Hematopoietic multipotent progenitor cell treated with erythropoietin and hydrocortisone succinate and interleukin-3 and kit ligand, for 8 days (in vitro differentiated cells): Measurements from ENCODE around the gene NDUFAF8.
A peak's percentile ranks its signal among the peaks of the same experiment; 100 is the strongest.

Source experiments
- DNase-seq: peaks from one replicate; pipeline ENCODE4 v3.0.0-alpha.2; 2015

NDUFAF8 gene

GRCh38 chr17:81200695-81201580 is 38.2 kb upstream of the NDUFAF8 start:
- peak; percentile 92 for DNase-seq

- no peak for DNase-seq
Observed at GRCh38 chr17:81202318-81202717, 36.8 kb upstream of the NDUFAF8 start.

GRCh38 chr17:81203136-81203535 is 36.0 kb upstream of the NDUFAF8 start:
- no peak for DNase-seq

- no peak for DNase-seq
Observed at GRCh38 chr17:81204578-81204977, 34.5 kb upstream of the NDUFAF8 start.

GRCh38 chr17:81206166-81206565 is 33.0 kb upstream of the NDUFAF8 start:
- no peak for DNase-seq

GRCh38 chr17:81206657-81207056 is 32.5 kb upstream of the NDUFAF8 start:
- DNase-seq, result no peak

GRCh38 chr17:81207610-81208581 is 31.2 kb upstream of the NDUFAF8 start:
- peak; percentile 35 for DNase-seq

GRCh38 chr17:81208651-81209050 is 30.5 kb upstream of the NDUFAF8 start:
- DNase-seq, result no peak

- no peak for DNase-seq
Observed at GRCh38 chr17:81209141-81209540, 30.0 kb upstream of the NDUFAF8 start.

- DNase-seq, result no peak
Observed at GRCh38 chr17:81210466-81210865, 28.7 kb upstream of the NDUFAF8 start.

- DNase-seq, result no peak
Observed at GRCh38 chr17:81210868-81211267, 28.2 kb upstream of the NDUFAF8 start.

- DNase-seq, result no peak
Observed at GRCh38 chr17:81212365-81212764, 26.8 kb upstream of the NDUFAF8 start.

- DNase-seq, result no peak
Observed at GRCh38 chr17:81213978-81214377, 25.1 kb upstream of the NDUFAF8 start.

GRCh38 chr17:81217491-81217890 is 21.6 kb upstream of the NDUFAF8 start:
- no peak for DNase-seq

GRCh38 chr17:81218459-81218858 is 20.7 kb upstream of the NDUFAF8 start:
- no peak for DNase-seq

GRCh38 chr17:81218991-81219390 is 20.1 kb upstream of the NDUFAF8 start:
- DNase-seq, result no peak

- no peak for DNase-seq
Observed at GRCh38 chr17:81219476-81220180, 19.5 kb upstream of the NDUFAF8 start.

GRCh38 chr17:81221371-81221841 is 17.7 kb upstream of the NDUFAF8 start:
- DNase-seq, result no peak

GRCh38 chr17:81221842-81222619 is 17.1 kb upstream of the NDUFAF8 start:
- DNase-seq, result no peak

- DNase-seq, result no peak
Observed at GRCh38 chr17:81222620-81222905, 16.6 kb upstream of the NDUFAF8 start.

- peak; percentile 98 for DNase-seq
Observed at GRCh38 chr17:81222906-81223761, 16.0 kb upstream of the NDUFAF8 start, which contains the start of gene CEP131. CEP131 (minus strand) TSS chr17:81222965; CDS start chr17:81220056, 2,909 bp downstream.
